Panc1 (cell line): ENCODE results near the gene CDC14B.

ENCODE experiments used
- CTCF ChIP-seq: fragments of 450-650 bp; IDR thresholded peaks from 2 replicates; pipeline ENCODE4 v1.5.1; 2017; ENCODE audit warnings: mild to moderate bottlenecking
- POLR2AphosphoS5 ChIP-seq: IDR thresholded peaks from 2 replicates; pipeline ENCODE4 v1.6.1; 2012; ENCODE audit warnings: mild to moderate bottlenecking, low read depth, low read length, moderate library complexity
- REST ChIP-seq, 2 experiments: IDR thresholded peaks; 2 replicates each; pipeline ENCODE4 v1.6.1; 2011 to 2012; ENCODE audit warnings: low read depth in 2 of 2, control low read depth in 1 of 2, low read length in 1 of 2, mild to moderate bottlenecking in 1 of 2, moderate library complexity in 1 of 2; ENCODE audit not compliant: insufficient read depth in 1 of 2
- TCF7L2 ChIP-seq: IDR thresholded peaks from 2 replicates; pipeline ENCODE4 v1.6.1; 2011; ENCODE audit warnings: mild to moderate bottlenecking, low read depth, low read length, inconsistent platforms

- TF ChIP-seq CTCF, result no peak
- no peak for TF ChIP-seq POLR2AphosphoS5
- no peak for TF ChIP-seq REST (IDR thresholded peaks at IDR 0.05; ENCODE audit: insufficient read depth in 1 of 2, low read depth in 2 of 2, low read length in 1 of 2)
- TF ChIP-seq TCF7L2, result no peak
These were observed 120.4 kb downstream of the CDC14B start for GRCh38 chr9:96499257-96499656.
